HepG2 (cell line): ENCODE data around the gene ASB16. TPM values are rescaled to one million over a fixed set of nuclear protein-coding genes. Genes with fewer than 3 reads are reported as not detected.

Experiments
- ARNTL ChIP-seq: sonication (generic); formaldehyde crosslinking; IDR thresholded peaks from 2 replicates; pipeline ENCODE4 v1.4.0; 2020; ENCODE audit warnings: mild to moderate bottlenecking, missing genetic modification reagents
- CAMTA2 ChIP-seq: sonication (generic); formaldehyde crosslinking; IDR thresholded peaks from 2 replicates; pipeline ENCODE4 v1.4.0; 2020; ENCODE audit warnings: mild to moderate bottlenecking, missing genetic modification reagents, borderline replicate concordance
- CHD2 ChIP-seq: IDR thresholded peaks from 2 replicates; pipeline ENCODE4 v1.6.1; 2011; ENCODE audit warnings: low read depth, low read length, improper control_type of control experiment
- E2F2 ChIP-seq: sonication (generic); formaldehyde crosslinking; IDR thresholded peaks from 2 replicates; pipeline ENCODE4 v1.4.0; 2020; ENCODE audit warnings: missing genetic modification reagents, borderline replicate concordance
- EHMT2 ChIP-seq: fragments of 200-600 bp; sonication (generic); IDR thresholded peaks from 2 replicates; pipeline ENCODE4 v1.7.0; 2017; ENCODE audit warnings: antibody characterized with exemption, low read depth, low read length, borderline replicate concordance
- ETV5 ChIP-seq: IDR thresholded peaks from 2 replicates; pipeline ENCODE4 v1.6.1; 2018; ENCODE audit warnings: missing biosample characterization, missing genetic modification reagents, inconsistent platforms, borderline replicate concordance
- GFI1 ChIP-seq: sonication (generic); formaldehyde crosslinking; IDR thresholded peaks from 2 replicates; pipeline ENCODE4 v1.5.0; 2020; ENCODE audit warnings: missing genetic modification reagents, mild to moderate bottlenecking, borderline replicate concordance
- MXD1 ChIP-seq: sonication (generic); formaldehyde crosslinking; IDR thresholded peaks from 2 replicates; pipeline ENCODE4 v1.4.0; 2020; ENCODE audit warnings: mild to moderate bottlenecking, missing genetic modification reagents
- NAIF1 ChIP-seq: sonication (generic); formaldehyde crosslinking; IDR thresholded peaks from 2 replicates; pipeline ENCODE4 v1.5.0; 2020; ENCODE audit warnings: mild to moderate bottlenecking, missing genetic modification reagents, borderline replicate concordance
- NR2C2 ChIP-seq: sonication (generic); formaldehyde crosslinking; IDR thresholded peaks from 2 replicates; pipeline ENCODE4 v1.4.0; 2020; ENCODE audit warnings: missing genetic modification reagents, mild to moderate bottlenecking, moderate library complexity, borderline replicate concordance
- RAD21 ChIP-seq: fragments of 450-650 bp; formaldehyde crosslinking; IDR thresholded peaks from 2 replicates; pipeline ENCODE4 v1.5.0; 2020; ENCODE audit warnings: mild to moderate bottlenecking
- RXRA ChIP-seq: sonication (generic); formaldehyde crosslinking; IDR thresholded peaks from 2 replicates; pipeline ENCODE4 v1.5.1; 2020; ENCODE audit warnings: missing genetic modification reagents
- SMAD1 ChIP-seq: sonication (generic); formaldehyde crosslinking; IDR thresholded peaks from 2 replicates; pipeline ENCODE4 v1.4.0; 2020; ENCODE audit warnings: missing genetic modification reagents, low read depth, mild to moderate bottlenecking, borderline replicate concordance
- SSRP1 ChIP-seq: IDR thresholded peaks from 2 replicates; pipeline ENCODE4 v1.6.1; 2016; ENCODE audit warnings: control low read depth
- ZFX ChIP-seq: sonication (generic); formaldehyde crosslinking; IDR thresholded peaks from 2 replicates; pipeline ENCODE4 v1.4.0; 2020; ENCODE audit warnings: mild to moderate bottlenecking, low read depth, missing genetic modification reagents, moderate library complexity
- ZNF460 ChIP-seq: sonication (generic); formaldehyde crosslinking; IDR thresholded peaks from 2 replicates; pipeline ENCODE4 v1.5.1; 2020; ENCODE audit warnings: missing genetic modification reagents, mild to moderate bottlenecking, borderline replicate concordance
- ZNF609 ChIP-seq: sonication (generic); formaldehyde crosslinking; IDR thresholded peaks from 2 replicates; pipeline ENCODE4 v1.4.0; 2020; ENCODE audit warnings: mild to moderate bottlenecking, missing genetic modification reagents, borderline replicate concordance
- ZNF781 ChIP-seq: sonication (generic); formaldehyde crosslinking; IDR thresholded peaks from 2 replicates; pipeline ENCODE4 v1.5.1; 2020; ENCODE audit warnings: borderline replicate concordance, mild to moderate bottlenecking, missing genetic modification reagents; ENCODE audit errors: not compliant biosample characterization
- polyA plus RNA-seq, 8 experiments: library from polyadenylated mRNA; depleted of rRNA in 3 of 8; stranded (reverse) in 7 of 8; unstranded in 1 of 8; fragments of >200 nt; fragmentation: Illumina TruSeq in 4 of 8; extraction: Trizol in 4 of 8; gene quantifications; 2 replicates each; pipeline versions ENCODE4 v1.2.1 to v1.2.3, GENCODE V29; 2011 to 2016; ENCODE audit warnings: low read depth in 4 of 8, missing spikeins in 1 of 8, mixed read lengths in 1 of 8; ENCODE audit not compliant: insufficient read depth in 1 of 8
- total RNA-seq, 5 experiments: library from RNA; depleted of rRNA; stranded (reverse); fragments of >200 nt; fragmentation: Illumina TruSeq; extraction: Trizol; gene quantifications; 2 replicates each; pipeline ENCODE4 v1.2.3, GENCODE V29; 2016; ENCODE audit warnings: low read depth in 1 of 5

ASB16 gene
- total and polyA plus RNA-seq, 2 of the 13 experiments (the other 11 are each of a cell fraction or from before 2014, with no cell fraction given) = 0.07 TPM; not detected in 1

GRCh38 chr17:44133918-44134476 is 36.5 kb upstream of the ASB16 start (continued):
- TF ChIP-seq RAD21 (CRISPR knock-in tag) (no peak; the same call in 1 of the 2 replicates), ZNF781 (CRISPR knock-in tag) (no peak), SSRP1 (no peak), NAIF1 (CRISPR knock-in tag) (peak; percentile 85; the same call in 1 of the 2 replicates), ARNTL (CRISPR knock-in tag) (peak; percentile 90), GFI1 (CRISPR knock-in tag) (peak; percentile 49; the same call in 1 of the 2 replicates), CHD2 (no peak), EHMT2 (no peak), ZNF609 (peak; percentile 84), E2F2 (CRISPR knock-in tag) (no peak), SMAD1 (CRISPR knock-in tag) (0 out of 2 replicates have a peak, but pooled peaks have one; percentile 59), NR2C2 (CRISPR knock-in tag) (peak; percentile 50; the same call in 1 of the 2 replicates), ETV5 (CRISPR knock-in tag) (peak; percentile 78), CAMTA2 (CRISPR knock-in tag) (no peak), RXRA (CRISPR knock-in tag) (0 out of 2 replicates have a peak, but pooled peaks have one; percentile 33), ZFX (CRISPR knock-in tag) (peak; percentile 94), MXD1 (CRISPR knock-in tag) (peak; percentile 69; the same call in 1 of the 2 replicates), ZNF460 (CRISPR knock-in tag) (peak; percentile 36; the same call in 1 of the 2 replicates)
